CD8-positive, alpha-beta memory T cell (primary cell): ENCODE measurements around the gene STMND1. TPM values are rescaled to one million over a fixed set of nuclear protein-coding genes. Genes with fewer than 3 reads are reported as not detected.
"Not testable (repeated sequence)": the region's sequence is repeated elsewhere in the genome, so short reads cannot be mapped to it uniquely, and the experiment has no call there.

Experiments
- CTCF ChIA-PET: fragments of 350-600 bp; sonication (Branson Sonifier 250); formaldehyde crosslinking; loops from one replicate; lab custom pipeline; 2021; ENCODE audit warnings: antibody characterized with exemption; lab: Charles Lee
- POLR2A ChIA-PET: fragments of 350-600 bp; sonication (Branson Sonifier 250); formaldehyde crosslinking; loops from one replicate; lab custom pipeline; 2021; ENCODE audit warnings: antibody characterized with exemption; lab: Charles Lee
- DNase-seq, 5 donors: peaks; one replicate each; pipeline versions ENCODE4 v3.0.0 to v3.0.0-alpha.2; 2020 to 2022; ENCODE audit warnings: mixed read lengths in 1 of 5
- H3K27ac ChIP-seq: one replicate; pipeline ENCODE4 v1.7.0; 2013; ENCODE audit warnings: low read depth, mild to moderate bottlenecking, low read length, moderate library complexity
- H3K27me3 ChIP-seq: 2 replicates; pipeline ENCODE4 v1.7.0; 2013; ENCODE audit warnings: low read length, mild to moderate bottlenecking; ENCODE audit not compliant: insufficient read depth, poor library complexity, severe bottlenecking
- H3K36me3 ChIP-seq: 2 replicates; pipeline ENCODE4 v1.7.0; 2013; ENCODE audit warnings: mild to moderate bottlenecking, low read length, moderate library complexity; ENCODE audit not compliant: insufficient read depth
- H3K4me1 ChIP-seq: 2 replicates; pipeline ENCODE4 v1.7.0; 2013; ENCODE audit warnings: mild to moderate bottlenecking, low read length, moderate library complexity; ENCODE audit not compliant: insufficient read depth
- H3K4me3 ChIP-seq: 2 replicates; pipeline ENCODE4 v1.7.0; 2013; ENCODE audit warnings: mild to moderate bottlenecking, low read length
- H3K9me3 ChIP-seq: 2 replicates; pipeline ENCODE4 v1.7.0; 2013; ENCODE audit warnings: mild to moderate bottlenecking, low read length
- H3K27ac Mint-ChIP-seq, 8 donors: one replicate each; pipeline ENCODE4 v1.8.0; 2020 to 2021; ENCODE audit warnings: mixed read lengths in 8 of 8, mild to moderate bottlenecking in 6 of 8, inconsistent platforms in 3 of 8, moderate library complexity in 3 of 8
- H3K27me3 Mint-ChIP-seq, 2 donors: one replicate each; pipeline ENCODE4 v1.8.0; 2020 to 2021; ENCODE audit warnings: mixed read lengths in 2 of 2, mild to moderate bottlenecking in 1 of 2, moderate library complexity in 1 of 2
- H3K36me3 Mint-ChIP-seq, 3 donors: one replicate each; pipeline ENCODE4 v1.8.0; 2020 to 2021; ENCODE audit warnings: mixed read lengths in 3 of 3, inconsistent platforms in 1 of 3, mild to moderate bottlenecking in 1 of 3
- H3K4me1 Mint-ChIP-seq, 3 donors: one replicate each; pipeline ENCODE4 v1.8.0; 2020 to 2021; ENCODE audit warnings: mixed read lengths in 3 of 3, inconsistent platforms in 1 of 3, mild to moderate bottlenecking in 1 of 3
- H3K4me3 Mint-ChIP-seq, 7 donors: one replicate each; pipeline ENCODE4 v1.8.0; 2020 to 2021; ENCODE audit warnings: mixed read lengths in 7 of 7, mild to moderate bottlenecking in 6 of 7, moderate library complexity in 4 of 7, inconsistent platforms in 2 of 7
- H3K9me3 Mint-ChIP-seq, 5 donors: one replicate each; pipeline ENCODE4 v1.8.0; 2020 to 2022; ENCODE audit warnings: mixed read lengths in 5 of 5, mild to moderate bottlenecking in 3 of 5, moderate library complexity in 2 of 5, inconsistent platforms in 1 of 5
- polyA plus RNA-seq: library from polyadenylated mRNA; unstranded; fragments of 300-500 nt; fragmentation: Illumina TruSeq; gene quantifications from one replicate; pipeline ENCODE4 v1.2.3, GENCODE V29; 2021
- total RNA-seq, 2 experiments: library from RNA; stranded (reverse); gene quantifications; one replicate each; pipeline ENCODE4 v1.2.3, GENCODE V29; 2021

Gene STMND1
- total and polyA plus RNA-seq, 3 experiments from 2014 or later, result 0.40 TPM; not detected in 2

- Mint-ChIP-seq H3K27ac (no peak overlapping the region), H3K9me3 (peaks cover 0 to 13% (median 7%) of the 10 kb centered on the region in 5 donors), H3K4me1 (no peaks in the 10 kb centered on the region), H3K36me3 (no peaks in the 10 kb centered on the region), H3K4me3 (no peak overlapping the region), H3K27me3 (peaks cover 3 to 14% of the 10 kb centered on the region in 2 donors)
- DNase-seq, result no peak
- CTCF ChIA-PET, result no interaction called here
- Histone ChIP-seq H3K4me3 (no peak overlapping the region), H3K36me3 (no peaks in the 10 kb centered on the region), H3K27me3 (no peaks in the 10 kb centered on the region), H3K27ac (no peak overlapping the region), H3K4me1 (no peaks in the 10 kb centered on the region), H3K9me3 (no peaks in the 10 kb centered on the region)
- POLR2A ChIA-PET, result no interaction called here
These were observed 36.9 kb upstream of the STMND1 start for GRCh38 chr6:17064975-17065374.

- POLR2A ChIA-PET, result no interaction called here
- Histone ChIP-seq H3K27me3 (no peaks in the 10 kb centered on the region), H3K4me3 (no peak overlapping the region), H3K36me3 (no peaks in the 10 kb centered on the region), H3K4me1 (no peaks in the 10 kb centered on the region), H3K27ac (no peak overlapping the region), H3K9me3 (no peaks in the 10 kb centered on the region)
- H3K9me3 Mint-ChIP-seq, result peaks cover 5 to 14% (median 9%) of the 10 kb centered on the region in 5 donors
- DNase-seq, result no peak
- no peaks in the 10 kb centered on the region for H3K36me3 Mint-ChIP-seq
- peaks cover 0 to 11% of the 10 kb centered on the region in 2 donors for H3K27me3 Mint-ChIP-seq
- H3K4me1 Mint-ChIP-seq, result no peaks in the 10 kb centered on the region
- H3K4me3 Mint-ChIP-seq, result no peak overlapping the region
- CTCF ChIA-PET, result no interaction called here
- H3K27ac Mint-ChIP-seq, result no peak overlapping the region
These were observed 35.2 kb upstream of the STMND1 start for GRCh38 chr6:17066610-17067009.

GRCh38 chr6:17068972-17069371 lies 32.9 kb upstream of the STMND1 start:
- H3K27me3 ChIP-seq, POLR2A ChIA-PET, H3K36me3 ChIP-seq, CTCF ChIA-PET, H3K4me1 Mint-ChIP-seq, DNase-seq, H3K27ac ChIP-seq, H3K4me3 ChIP-seq, H3K36me3 Mint-ChIP-seq, H3K9me3 ChIP-seq, H3K27ac Mint-ChIP-seq, H3K4me1 ChIP-seq, H3K4me3 Mint-ChIP-seq: not testable (repeated sequence)
- peaks cover 8 to 26% of the 10 kb centered on the region in 2 donors for H3K27me3 Mint-ChIP-seq
- peaks cover 8 to 19% (median 12%) of the 10 kb centered on the region in 5 donors for H3K9me3 Mint-ChIP-seq

GRCh38 chr6:17070400-17070799 lies 31.4 kb upstream of the STMND1 start:
- H3K27ac ChIP-seq, H3K4me3 ChIP-seq, DNase-seq, H3K36me3 ChIP-seq, H3K36me3 Mint-ChIP-seq, H3K4me1 ChIP-seq, H3K27ac Mint-ChIP-seq, H3K27me3 ChIP-seq, H3K9me3 ChIP-seq, H3K4me1 Mint-ChIP-seq, POLR2A ChIA-PET, H3K4me3 Mint-ChIP-seq, CTCF ChIA-PET: not testable (repeated sequence)
- peaks cover 15 to 40% of the 10 kb centered on the region in 2 donors for H3K27me3 Mint-ChIP-seq
- H3K9me3 Mint-ChIP-seq, result peaks cover 9 to 24% (median 17%) of the 10 kb centered on the region in 5 donors

- H3K4me1 ChIP-seq, H3K36me3 Mint-ChIP-seq, H3K36me3 ChIP-seq, H3K4me3 Mint-ChIP-seq, CTCF ChIA-PET, H3K9me3 ChIP-seq, H3K27ac ChIP-seq, H3K4me1 Mint-ChIP-seq, DNase-seq, H3K27me3 ChIP-seq, H3K4me3 ChIP-seq, POLR2A ChIA-PET, H3K27ac Mint-ChIP-seq: not testable (repeated sequence)
- Mint-ChIP-seq H3K9me3 (peaks cover 13 to 27% (median 20%) of the 10 kb centered on the region in 5 donors), H3K27me3 (peaks cover 19 to 48% of the 10 kb centered on the region in 2 donors)
These were observed 28.3 kb upstream of the STMND1 start for GRCh38 chr6:17073596-17073995.

- Mint-ChIP-seq H3K9me3 (peaks cover 0 to 5% (median 0%) of the 10 kb centered on the region in 5 donors), H3K27me3 (peaks cover 8 to 11% of the 10 kb centered on the region in 2 donors), H3K27ac (no peak overlapping the region), H3K4me1 (no peaks in the 10 kb centered on the region), H3K4me3 (no peak overlapping the region), H3K36me3 (peaks cover 0 to 1% (median 0%) of the 10 kb centered on the region in 3 donors)
- no peak overlapping the region for H3K4me3 ChIP-seq
- DNase-seq, result no peak
- ChIA-PET CTCF (no interaction called here), POLR2A (no interaction called here)
- no peak overlapping the region for H3K27ac ChIP-seq
- no peaks in the 10 kb centered on the region for H3K4me1 ChIP-seq
- H3K36me3 ChIP-seq, result no peaks in the 10 kb centered on the region
- H3K9me3 ChIP-seq, result no peaks in the 10 kb centered on the region
- H3K27me3 ChIP-seq, result no peaks in the 10 kb centered on the region
These were observed 20.6 kb upstream of the STMND1 start for GRCh38 chr6:17081273-17081672.

GRCh38 chr6:17081860-17082508 lies 19.9 kb upstream of the STMND1 start:
- H3K9me3 ChIP-seq, result no peaks in the 10 kb centered on the region
- Mint-ChIP-seq H3K9me3 (no peaks in the 10 kb centered on the region), H3K4me3 (no peak overlapping the region), H3K27ac (no peak overlapping the region), H3K36me3 (no peaks in the 10 kb centered on the region), H3K4me1 (no peaks in the 10 kb centered on the region), H3K27me3 (peaks cover 9 to 13% of the 10 kb centered on the region in 2 donors)
- H3K4me1 ChIP-seq, result no peaks in the 10 kb centered on the region
- CTCF ChIA-PET, result no interaction called here
- H3K36me3 ChIP-seq, result no peaks in the 10 kb centered on the region
- no peak overlapping the region for H3K4me3 ChIP-seq
- POLR2A ChIA-PET, result no interaction called here
- DNase-seq, result no peak
- H3K27ac ChIP-seq, result no peak overlapping the region
- no peaks in the 10 kb centered on the region for H3K27me3 ChIP-seq

- Mint-ChIP-seq H3K36me3 (no peaks in the 10 kb centered on the region), H3K9me3 (no peaks in the 10 kb centered on the region), H3K27ac (no peak overlapping the region), H3K4me3 (no peak overlapping the region), H3K27me3 (peaks cover 9 to 23% of the 10 kb centered on the region in 2 donors), H3K4me1 (no peaks in the 10 kb centered on the region)
- no peaks in the 10 kb centered on the region for H3K27me3 ChIP-seq
- H3K4me3 ChIP-seq, result no peak overlapping the region
- no peaks in the 10 kb centered on the region for H3K9me3 ChIP-seq
- no peak for DNase-seq
- ChIA-PET POLR2A (no interaction called here), CTCF (no interaction called here)
- no peaks in the 10 kb centered on the region for H3K4me1 ChIP-seq
- no peak overlapping the region for H3K27ac ChIP-seq
- no peaks in the 10 kb centered on the region for H3K36me3 ChIP-seq
These were observed 18.5 kb upstream of the STMND1 start for GRCh38 chr6:17083397-17083796.
